Activated naive CD8-positive, alpha-beta T cell treated with anti-CD3 and anti-CD28 coated beads, Interleukin-2, amount 10 ng/mL, durations not matched to agents 7 days and 5 days (primary cell): ENCODE data around the gene RANBP17. TPM values are rescaled to one million over a fixed set of nuclear protein-coding genes. Genes with fewer than 3 reads are reported as not detected.

Source experiments
- ATAC-seq: fragments of 150-1000 bp; cut with Tn5 transposase; one replicate; pipeline ENCODE4 v1.10.0; 2021; ENCODE audit warnings: low read depth, moderate library complexity
- POLR2A ChIA-PET: fragments of 350-600 bp; sonication (Branson Sonifier 250); formaldehyde crosslinking; loops from one replicate; lab custom pipeline; 2021; ENCODE audit warnings: antibody characterized with exemption; lab: Charles Lee
- DNase-seq: peaks from one replicate; pipeline ENCODE4 v3.0.0; 2021
- H3K27ac Mint-ChIP-seq: one replicate; pipeline ENCODE4 v1.8.0; 2022; ENCODE audit warnings: mild to moderate bottlenecking, mixed read lengths
- H3K27me3 Mint-ChIP-seq: one replicate; pipeline ENCODE4 v1.8.0; 2022; ENCODE audit warnings: mild to moderate bottlenecking, moderate library complexity, mixed read lengths
- H3K36me3 Mint-ChIP-seq: one replicate; pipeline ENCODE4 v1.8.0; 2021; ENCODE audit warnings: mild to moderate bottlenecking, mixed read lengths
- H3K4me1 Mint-ChIP-seq: one replicate; pipeline ENCODE4 v1.8.0; 2021; ENCODE audit warnings: mixed read lengths
- H3K4me3 Mint-ChIP-seq: one replicate; pipeline ENCODE4 v1.8.0; 2022; ENCODE audit warnings: mild to moderate bottlenecking, moderate library complexity, mixed read lengths
- H3K9me3 Mint-ChIP-seq: one replicate; pipeline ENCODE4 v1.8.0; 2021; ENCODE audit warnings: mixed read lengths
- total RNA-seq, 2 experiments: library from RNA; stranded (reverse); gene quantifications; one replicate each; pipeline ENCODE4 v1.2.3, GENCODE V29; 2021

RANBP17 gene
- total RNA-seq, 2 experiments from 2014 or later, result 0.53 TPM; not detected in 1

GRCh38 chr5:171306166-171306565 lies 444.3 kb downstream of the RANBP17 start:
- POLR2A ChIA-PET, result interaction anchor here (1.1 kb wide), 1 partner anchor 579 kb away, joined by 3 read pairs; no protein-coding TSS in a partner anchor
- H3K4me3 Mint-ChIP-seq, result no peak overlapping the region

GRCh38 chr5:171306781-171307591 lies 445.2 kb downstream of the RANBP17 start:
- Mint-ChIP-seq H3K36me3 (no peaks in the 10 kb centered on the region), H3K27ac (no peak overlapping the region), H3K9me3 (no peaks in the 10 kb centered on the region), H3K4me1 (peaks cover 10% of the 10 kb centered on the region), H3K27me3 (peaks cover 69% of the 10 kb centered on the region), H3K4me3 (no peak overlapping the region)
- DNase-seq (no peak), ATAC-seq (no peak)
- POLR2A ChIA-PET, result interaction anchor here (0.5 to 1.1 kb wide), 2 partner anchors 86 to 579 kb away, joined by 3 read pairs; no protein-coding TSS in a partner anchor

More at GRCh38 chr5:171306166-171306565, 444.3 kb downstream of the RANBP17 start:
- peaks cover 72% of the 10 kb centered on the region for H3K27me3 Mint-ChIP-seq
- ATAC-seq (no peak), DNase-seq (no peak)
- peaks cover 10% of the 10 kb centered on the region for H3K4me1 Mint-ChIP-seq
- no peak overlapping the region for H3K27ac Mint-ChIP-seq
- no peaks in the 10 kb centered on the region for H3K9me3 Mint-ChIP-seq
- no peaks in the 10 kb centered on the region for H3K36me3 Mint-ChIP-seq

- ATAC-seq, result no peak
- peak; percentile 35 for DNase-seq
- H3K4me3 Mint-ChIP-seq, result no peak overlapping the region
- peaks cover 73% of the 10 kb centered on the region for H3K27me3 Mint-ChIP-seq
- POLR2A ChIA-PET, result no interaction called here
- H3K27ac Mint-ChIP-seq, result peak overlapping the region; percentile 34
- peaks cover 12% of the 10 kb centered on the region for H3K4me1 Mint-ChIP-seq
- peaks cover 2% of the 10 kb centered on the region for H3K36me3 Mint-ChIP-seq
- H3K9me3 Mint-ChIP-seq, result no peaks in the 10 kb centered on the region
These were observed 446.1 kb downstream of the RANBP17 start for GRCh38 chr5:171307789-171308452.

- Mint-ChIP-seq H3K4me1 (peaks cover 17% of the 10 kb centered on the region), H3K27ac (no peak within 1 kb of the TSS), H3K27me3 (peaks cover 73% of the 10 kb centered on the region), H3K9me3 (no peaks in the 10 kb centered on the region), H3K4me3 (peak within 1 kb of the TSS; percentile 39), H3K36me3 (peaks cover 2% of the 10 kb centered on the region)
- no peak for DNase-seq
- POLR2A ChIA-PET, result no interaction called here
- ATAC-seq, result no peak
These were observed 446.8 kb downstream of the RANBP17 start, which contains the start of gene TLX3 for GRCh38 chr5:171308453-171309275. TSS of gene TLX3 (plus strand) at chr5:171309248. CDS start at chr5:171309366, 118 bp downstream.

GRCh38 chr5:171309276-171310211 lies 447.7 kb downstream of the RANBP17 start:
- H3K27ac Mint-ChIP-seq, result no peak overlapping the region
- H3K4me1 Mint-ChIP-seq, result peaks cover 20% of the 10 kb centered on the region
- POLR2A ChIA-PET, result no interaction called here
- no peak for ATAC-seq
- H3K4me3 Mint-ChIP-seq, result peak overlapping the region; percentile 39
- DNase-seq, result peak; percentile 46
- peaks cover 2% of the 10 kb centered on the region for H3K36me3 Mint-ChIP-seq
- no peaks in the 10 kb centered on the region for H3K9me3 Mint-ChIP-seq
- peaks cover 74% of the 10 kb centered on the region for H3K27me3 Mint-ChIP-seq

- H3K4me1 Mint-ChIP-seq, result peaks cover 20% of the 10 kb centered on the region
- H3K27ac Mint-ChIP-seq, result peak overlapping the region; percentile 67
- peak overlapping the region; percentile 57 for H3K4me3 Mint-ChIP-seq
- no peaks in the 10 kb centered on the region for H3K9me3 Mint-ChIP-seq
- H3K36me3 Mint-ChIP-seq, result peaks cover 2% of the 10 kb centered on the region
- H3K27me3 Mint-ChIP-seq, result peaks cover 76% of the 10 kb centered on the region
- DNase-seq (peak; percentile 55), ATAC-seq (no peak)
- POLR2A ChIA-PET, result no interaction called here
These were observed 448.5 kb downstream of the RANBP17 start for GRCh38 chr5:171310212-171310818.

- H3K36me3 Mint-ChIP-seq, result peaks cover 2% of the 10 kb centered on the region
- DNase-seq (peak; percentile 49), ATAC-seq (no peak)
- H3K27me3 Mint-ChIP-seq, result peaks cover 76% of the 10 kb centered on the region
- H3K27ac Mint-ChIP-seq, result peak overlapping the region; percentile 67
- H3K4me3 Mint-ChIP-seq, result peak overlapping the region; percentile 57
- H3K4me1 Mint-ChIP-seq, result peaks cover 20% of the 10 kb centered on the region
- no peaks in the 10 kb centered on the region for H3K9me3 Mint-ChIP-seq
- POLR2A ChIA-PET, result no interaction called here
These were observed 449.1 kb downstream of the RANBP17 start for GRCh38 chr5:171310819-171311321.

- ATAC-seq, result peak; percentile 19
- peaks cover 2% of the 10 kb centered on the region for H3K36me3 Mint-ChIP-seq
- H3K4me3 Mint-ChIP-seq, result no peak overlapping the region
- no peaks in the 10 kb centered on the region for H3K9me3 Mint-ChIP-seq
- no peak overlapping the region for H3K27ac Mint-ChIP-seq
- DNase-seq, result peak; percentile 39
- H3K4me1 Mint-ChIP-seq, result peaks cover 23% of the 10 kb centered on the region
- POLR2A ChIA-PET, result no interaction called here
- H3K27me3 Mint-ChIP-seq, result peaks cover 76% of the 10 kb centered on the region
These were observed 449.7 kb downstream of the RANBP17 start for GRCh38 chr5:171311322-171312077.

- H3K4me3 Mint-ChIP-seq, result peak overlapping the region; percentile 66
- ATAC-seq, result peak; percentile 16
- peaks cover 23% of the 10 kb centered on the region for H3K4me1 Mint-ChIP-seq
These were observed 450.5 kb downstream of the RANBP17 start for GRCh38 chr5:171312129-171312974.

GRCh38 chr5:171313481-171314206 lies 451.8 kb downstream of the RANBP17 start:
- peak overlapping the region; percentile 44 for H3K27ac Mint-ChIP-seq
- POLR2A ChIA-PET, result no interaction called here
- peaks cover 79% of the 10 kb centered on the region for H3K27me3 Mint-ChIP-seq
- peaks cover 2% of the 10 kb centered on the region for H3K36me3 Mint-ChIP-seq
- peaks cover 19% of the 10 kb centered on the region for H3K4me1 Mint-ChIP-seq
- no peaks in the 10 kb centered on the region for H3K9me3 Mint-ChIP-seq
- ATAC-seq (no peak), DNase-seq (peak; percentile 44)
- H3K4me3 Mint-ChIP-seq, result peak overlapping the region; percentile 25

More at GRCh38 chr5:171312129-171312974, 450.5 kb downstream of the RANBP17 start:
- Mint-ChIP-seq H3K36me3 (peaks cover 2% of the 10 kb centered on the region), H3K27ac (peak overlapping the region; percentile 68), H3K27me3 (peaks cover 77% of the 10 kb centered on the region), H3K9me3 (no peaks in the 10 kb centered on the region)
- peak; percentile 49 for DNase-seq
- POLR2A ChIA-PET, result interaction anchor here (0.5 kb wide), 1 partner anchor 35 kb away, joined by 7 read pairs; no protein-coding TSS in a partner anchor
